ENCODE results near the gene LCA5. TPM values are rescaled to one million over a fixed set of nuclear protein-coding genes. Genes with fewer than 3 reads are reported as not detected.

The LCA5 gene
- total and polyA plus RNA-seq, 2 donors (not counting 1 experiment from before 2014, with no cell fraction given): 0.12 to 0.91 TPM

DNA sequence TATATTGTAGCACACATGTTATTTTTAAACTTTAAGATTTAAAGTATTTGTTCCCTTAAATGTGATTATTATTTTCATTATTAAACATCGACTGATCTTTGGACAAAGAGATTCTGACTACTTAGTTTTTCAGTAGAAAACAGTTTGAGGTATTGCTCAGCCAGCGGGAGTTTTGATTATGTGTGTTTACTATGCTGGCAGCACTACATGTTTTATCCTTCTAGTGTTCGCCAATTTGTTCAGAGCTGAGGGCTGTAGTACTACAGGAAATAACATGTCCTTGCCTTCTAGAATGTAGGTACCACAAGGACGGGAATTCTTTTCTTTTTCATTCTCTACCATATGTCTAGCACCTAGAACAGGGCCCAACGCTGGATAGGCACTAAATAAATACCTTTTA, 11.1 kb upstream of the LCA5 start:
- H3K27me3 ChIP-seq (replicated peaks in 1 of 4; ENCODE audit: control extremely low read depth in 1 of 4, control insufficient read depth in 3 of 4, insufficient read depth in 4 of 4, low read length in 3 of 4): no peaks in the 10 kb centered on the region
- H3K4me1 ChIP-seq (ENCODE audit: control insufficient read depth in 2 of 2, insufficient read depth in 2 of 2, low read length in 2 of 2): peaks cover 0 to 6% of the 10 kb centered on the region in 2 donors
- no peak overlapping the region for H3K9ac ChIP-seq (ENCODE audit: low read length)
- H3K79me2 ChIP-seq (ENCODE audit: control insufficient read depth, insufficient read depth, low read length): no peaks in the 10 kb centered on the region
- ChIA-PET POLR2A (no interaction called here), CTCF (no interaction called here)
- H3K27ac ChIP-seq (ENCODE audit: low read length in 2 of 2): no peak overlapping the region
- H3K4me3 ChIP-seq (ENCODE audit: control extremely low read depth in 1 of 5, extremely low read depth in 1 of 5, insufficient read depth in 1 of 5, low read depth in 2 of 5, low read length in 4 of 5): no peak overlapping the region
- H3K9me3 Mint-ChIP-seq (ENCODE audit: insufficient read depth): no peaks in the 10 kb centered on the region
- WGBS (ENCODE audit: insufficient coverage): no CpG with 5 or more reads among the region's 5 CpGs
- no peak overlapping the region for H3K4me3 Mint-ChIP-seq
- no peaks in the 10 kb centered on the region for H3K9me3 ChIP-seq (ENCODE audit: control extremely low read depth in 1 of 3, control insufficient read depth in 2 of 3, insufficient read depth in 1 of 3, low read length in 2 of 3)
- DNase-seq (no peak), ATAC-seq (ENCODE audit: low read depth) (no peak)
- H4K20me1 ChIP-seq (ENCODE audit: control insufficient read depth, insufficient read depth, low read length, poor library complexity, severe bottlenecking): no peaks in the 10 kb centered on the region
- H2AFZ ChIP-seq (ENCODE audit: insufficient read depth, low read depth, low read length, poor library complexity, severe bottlenecking): no peak overlapping the region
- TF ChIP-seq EZH2 (IDR thresholded peaks at IDR 0.05; ENCODE audit: borderline replicate concordance, insufficient read depth, low read depth, low read length, poor library complexity, severe bottlenecking): no peak
- TF ChIP-seq, protein P1, sequence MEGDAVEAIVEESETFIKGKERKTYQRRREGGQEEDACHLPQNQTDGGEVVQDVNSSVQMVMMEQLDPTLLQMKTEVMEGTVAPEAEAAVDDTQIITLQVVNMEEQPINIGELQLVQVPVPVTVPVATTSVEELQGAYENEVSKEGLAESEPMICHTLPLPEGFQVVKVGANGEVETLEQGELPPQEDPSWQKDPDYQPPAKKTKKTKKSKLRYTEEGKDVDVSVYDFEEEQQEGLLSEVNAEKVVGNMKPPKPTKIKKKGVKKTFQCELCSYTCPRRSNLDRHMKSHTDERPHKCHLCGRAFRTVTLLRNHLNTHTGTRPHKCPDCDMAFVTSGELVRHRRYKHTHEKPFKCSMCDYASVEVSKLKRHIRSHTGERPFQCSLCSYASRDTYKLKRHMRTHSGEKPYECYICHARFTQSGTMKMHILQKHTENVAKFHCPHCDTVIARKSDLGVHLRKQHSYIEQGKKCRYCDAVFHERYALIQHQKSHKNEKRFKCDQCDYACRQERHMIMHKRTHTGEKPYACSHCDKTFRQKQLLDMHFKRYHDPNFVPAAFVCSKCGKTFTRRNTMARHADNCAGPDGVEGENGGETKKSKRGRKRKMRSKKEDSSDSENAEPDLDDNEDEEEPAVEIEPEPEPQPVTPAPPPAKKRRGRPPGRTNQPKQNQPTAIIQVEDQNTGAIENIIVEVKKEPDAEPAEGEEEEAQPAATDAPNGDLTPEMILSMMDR (IDR thresholded peaks at IDR 0.05): no peak
- intact Hi-C loops (cut with micrococcal nuclease): no loop called here
- H3K4me1 Mint-ChIP-seq: peaks cover 7% of the 10 kb centered on the region
- no peak overlapping the region for H3K27ac Mint-ChIP-seq
- no peaks in the 10 kb centered on the region for H3K27me3 Mint-ChIP-seq
- H3K36me3 ChIP-seq (replicated peaks in 1 of 2; ENCODE audit: control extremely low read depth in 1 of 2, control insufficient read depth in 1 of 2, extremely low read depth in 1 of 2, insufficient read depth in 2 of 2, low read length in 1 of 2): no peaks in the 10 kb centered on the region
- no peak overlapping the region for H3K4me2 ChIP-seq (replicated peaks; ENCODE audit: low read depth, low read length, poor library complexity, severe bottlenecking)

DNA sequence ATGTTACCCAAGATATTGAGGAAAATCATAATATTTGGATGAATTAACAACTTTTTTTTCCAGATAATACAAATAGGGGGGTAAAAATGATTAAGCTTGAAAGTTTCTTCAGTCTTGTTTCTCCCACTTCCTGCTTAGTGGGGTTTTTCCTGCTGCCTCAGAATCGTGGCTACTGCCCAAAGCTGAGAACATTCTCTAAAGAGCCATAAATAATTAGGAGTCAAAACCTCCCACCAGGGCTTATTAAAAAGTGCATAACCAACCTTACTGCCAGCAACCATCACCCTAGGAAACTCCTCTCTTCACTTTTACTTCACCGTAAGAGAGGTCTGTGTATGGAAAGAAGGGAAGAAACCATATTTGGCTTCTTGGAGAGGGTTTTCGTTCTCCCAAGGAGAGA, 9.0 kb upstream of the LCA5 start:
- Histone ChIP-seq H3K36me3 (replicated peaks in 1 of 2; ENCODE audit: control extremely low read depth in 1 of 2, control insufficient read depth in 1 of 2, extremely low read depth in 1 of 2, insufficient read depth in 2 of 2, low read length in 1 of 2) (no peaks in the 10 kb centered on the region), H3K9me3 (ENCODE audit: control extremely low read depth in 1 of 3, control insufficient read depth in 2 of 3, insufficient read depth in 1 of 3, low read length in 2 of 3) (no peaks in the 10 kb centered on the region), H3K9ac (ENCODE audit: low read length) (no peak overlapping the region), H3K79me2 (ENCODE audit: control insufficient read depth, insufficient read depth, low read length) (no peaks in the 10 kb centered on the region), H3K4me1 (ENCODE audit: control insufficient read depth in 2 of 2, insufficient read depth in 2 of 2, low read length in 2 of 2) (peaks cover 0 to 6% of the 10 kb centered on the region in 2 donors), H4K20me1 (ENCODE audit: control insufficient read depth, insufficient read depth, low read length, poor library complexity, severe bottlenecking) (no peaks in the 10 kb centered on the region), H3K27ac (ENCODE audit: low read length in 2 of 2) (no peak overlapping the region), H2AFZ (ENCODE audit: insufficient read depth, low read depth, low read length, poor library complexity, severe bottlenecking) (no peak overlapping the region), H3K4me2 (replicated peaks; ENCODE audit: low read depth, low read length, poor library complexity, severe bottlenecking) (no peak overlapping the region), H3K4me3 (ENCODE audit: control extremely low read depth in 1 of 5, extremely low read depth in 1 of 5, insufficient read depth in 1 of 5, low read depth in 2 of 5, low read length in 4 of 5) (no peak overlapping the region), H3K27me3 (replicated peaks in 1 of 4; ENCODE audit: control extremely low read depth in 1 of 4, control insufficient read depth in 3 of 4, insufficient read depth in 4 of 4, low read length in 3 of 4) (no peaks in the 10 kb centered on the region)
- no peak for DNase-seq
- ChIA-PET POLR2A (no interaction called here), CTCF (no interaction called here)
- no peak for ATAC-seq (ENCODE audit: low read depth)
- intact Hi-C loops (cut with micrococcal nuclease): no loop called here
- Mint-ChIP-seq H3K4me3 (no peak overlapping the region), H3K27me3 (no peaks in the 10 kb centered on the region), H3K27ac (no peak overlapping the region), H3K4me1 (peaks cover 7% of the 10 kb centered on the region), H3K9me3 (ENCODE audit: insufficient read depth) (no peaks in the 10 kb centered on the region)
- no CpG with 5 or more reads among the region's 3 CpGs for WGBS (ENCODE audit: insufficient coverage)
- TF ChIP-seq, protein P1 (IDR thresholded peaks at IDR 0.05): no peak
- TF ChIP-seq EZH2 (IDR thresholded peaks at IDR 0.05; ENCODE audit: borderline replicate concordance, insufficient read depth, low read depth, low read length, poor library complexity, severe bottlenecking): no peak

Data from B cell (primary cell).